HG03159 (cell line): ENCODE measurements around the gene PRR13.
"Not testable (repeated sequence)": the region's sequence is repeated elsewhere in the genome, so short reads cannot be mapped to it uniquely, and the experiment has no call there.

ENCODE experiments used
- ATAC-seq: cut with Tn5 transposase; IDR thresholded peaks from one replicate; pipeline ENCODE4 v1.9.1; 2021; ENCODE audit warnings: mild to moderate bottlenecking, moderate library complexity; ENCODE audit not compliant: unreplicated experiment

PRR13 gene

GRCh38 chr12:53467880-53468279 is 26.3 kb downstream of the PRR13 start:
- no peak for ATAC-seq

GRCh38 chr12:53468282-53468681 is 26.7 kb downstream of the PRR13 start:
- ATAC-seq, result no peak

GRCh38 chr12:53472056-53472582 is 30.6 kb downstream of the PRR13 start:
- ATAC-seq, result no peak

- no peak for ATAC-seq
Measured at GRCh38 chr12:53474077-53474476, 32.5 kb downstream of the PRR13 start.

GRCh38 chr12:53474819-53475218 is 33.3 kb downstream of the PRR13 start:
- ATAC-seq, result no peak

GRCh38 chr12:53476769-53477209 is 35.3 kb downstream of the PRR13 start:
- no peak for ATAC-seq

GRCh38 chr12:53478865-53479264 is 37.3 kb downstream of the PRR13 start:
- ATAC-seq, result no peak

- no peak for ATAC-seq
Measured at GRCh38 chr12:53479331-53479730, 37.8 kb downstream of the PRR13 start.

GRCh38 chr12:53480491-53481442 is 39.2 kb downstream of the PRR13 start:
- no peak for ATAC-seq

- not testable (repeated sequence) for ATAC-seq
Measured at GRCh38 chr12:53481458-53481857, 39.9 kb downstream of the PRR13 start.

- ATAC-seq, result no peak
Measured at GRCh38 chr12:53481939-53482586, 40.5 kb downstream of the PRR13 start.

- ATAC-seq, result no peak
Measured at GRCh38 chr12:53482626-53483168, 41.2 kb downstream of the PRR13 start.

GRCh38 chr12:53483225-53483978 is 41.9 kb downstream of the PRR13 start:
- no peak for ATAC-seq

- no peak for ATAC-seq
Measured at GRCh38 chr12:53483979-53484377, 42.4 kb downstream of the PRR13 start.

- ATAC-seq, result no peak
Measured at GRCh38 chr12:53484686-53485575, 43.4 kb downstream of the PRR13 start.

GRCh38 chr12:53485955-53486735 is 44.6 kb downstream of the PRR13 start:
- no peak for ATAC-seq

GRCh38 chr12:53486736-53487487 is 45.4 kb downstream of the PRR13 start:
- no peak for ATAC-seq

GRCh38 chr12:53489242-53489864 is 47.8 kb downstream of the PRR13 start:
- no peak for ATAC-seq
